Skeletal muscle satellite cell (primary cell): ENCODE data around the gene TBC1D7.
A peak's percentile ranks its signal among the peaks of the same experiment; 100 is the strongest.
"Not testable (repeated sequence)": the region's sequence is repeated elsewhere in the genome, so short reads cannot be mapped to it uniquely, and the experiment has no call there.

ENCODE experiments used
- H3K27me3 ChIP-seq: 2 replicates; pipeline ENCODE4 v1.7.0; 2013; ENCODE audit warnings: low read length; ENCODE audit not compliant: control insufficient read depth, insufficient read depth
- H3K36me3 ChIP-seq: 2 replicates; pipeline ENCODE4 v1.7.0; 2013; ENCODE audit warnings: mild to moderate bottlenecking, control low read depth, low read length; ENCODE audit not compliant: insufficient read depth
- H3K4me1 ChIP-seq: 2 replicates; pipeline ENCODE4 v1.7.0; 2013; ENCODE audit warnings: low read length; ENCODE audit not compliant: control insufficient read depth, insufficient read depth
- H3K4me2 ChIP-seq: 2 replicates; pipeline ENCODE4 v1.7.0; 2013; ENCODE audit warnings: mild to moderate bottlenecking, low read length
- H3K4me3 ChIP-seq: 2 replicates; pipeline ENCODE4 v1.7.0; 2013; ENCODE audit warnings: low read length
- H3K9ac ChIP-seq: 2 replicates; pipeline ENCODE4 v1.7.0; 2013; ENCODE audit warnings: mild to moderate bottlenecking, low read depth, low read length, moderate library complexity
- H3K9me3 ChIP-seq: replicated peaks from 2 replicates; pipeline ENCODE4 v1.7.0; 2013; ENCODE audit warnings: mild to moderate bottlenecking, control low read depth, low read length

The TBC1D7 gene

DNA sequence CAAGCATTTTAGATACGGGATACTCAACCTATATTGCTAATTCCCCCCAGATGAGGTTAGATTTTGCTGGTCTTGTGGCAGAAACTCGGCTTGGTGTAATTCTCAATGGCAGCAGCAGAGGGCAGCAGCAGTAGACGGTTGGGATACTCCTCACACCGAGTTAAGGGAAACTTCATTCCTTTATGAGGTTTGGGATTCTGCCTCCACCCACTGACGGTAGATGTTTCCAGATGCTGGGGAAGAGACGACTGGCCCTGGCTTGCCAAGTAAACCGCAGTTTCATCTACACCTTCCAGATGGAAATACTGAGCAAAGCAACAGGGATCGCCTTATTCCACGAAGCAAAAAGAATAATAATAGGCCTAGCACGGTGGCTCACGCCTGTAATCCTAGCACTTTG is 8.2 kb upstream of the TBC1D7 start:
- Histone ChIP-seq H3K4me2 (no peak overlapping the region), H3K36me3 (no peaks in the 10 kb centered on the region), H3K9ac (no peak overlapping the region), H3K9me3 (no peaks in the 10 kb centered on the region), H3K4me3 (no peak overlapping the region), H3K27me3 (peaks cover 9% of the 10 kb centered on the region), H3K4me1 (no peaks in the 10 kb centered on the region)

DNA sequence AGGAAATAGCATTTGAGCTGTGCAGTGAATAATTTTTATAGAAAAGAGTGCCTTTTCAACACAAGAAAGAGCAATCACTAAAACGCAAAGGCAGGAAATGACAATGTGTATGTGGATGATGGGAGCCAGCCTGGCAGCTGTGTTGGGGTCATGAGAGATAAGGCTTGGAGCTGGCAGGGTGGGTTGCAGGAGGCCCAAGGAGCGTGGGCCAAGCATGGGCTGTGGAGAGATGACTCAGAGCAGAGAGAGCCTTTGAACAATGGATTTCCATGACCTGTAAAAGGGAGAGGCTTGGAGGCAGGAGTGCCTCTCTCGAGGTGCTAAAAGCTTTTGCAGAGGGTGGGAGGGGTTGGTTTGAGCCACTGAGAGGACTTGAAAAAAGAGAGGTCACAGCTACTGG is 6.6 kb upstream of the TBC1D7 start:
- Histone ChIP-seq H3K9ac (no peak overlapping the region), H3K4me2 (no peak overlapping the region), H3K4me1 (no peaks in the 10 kb centered on the region), H3K9me3 (no peaks in the 10 kb centered on the region), H3K27me3 (peaks cover 5% of the 10 kb centered on the region), H3K36me3 (no peaks in the 10 kb centered on the region), H3K4me3 (no peak overlapping the region)

DNA sequence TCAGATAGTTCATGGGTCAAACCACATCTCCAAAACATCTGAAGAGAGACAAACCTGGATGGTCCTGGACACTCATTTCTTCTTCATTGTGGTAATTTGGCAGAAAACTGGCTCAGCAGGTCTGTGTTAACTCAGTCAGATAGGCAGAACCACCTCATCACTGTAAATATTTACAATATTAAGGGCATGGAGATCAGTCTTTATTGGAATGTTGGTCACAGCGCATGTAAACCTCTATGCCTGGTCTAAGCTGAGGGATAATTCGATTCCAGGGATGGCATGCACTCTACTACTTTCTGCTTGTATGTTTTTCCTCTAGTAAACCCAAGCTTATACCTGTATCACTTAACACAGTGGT is 4.0 kb upstream of the TBC1D7 start:
- Histone ChIP-seq H3K4me2 (no peak overlapping the region), H3K27me3 (no peaks in the 10 kb centered on the region), H3K36me3 (no peaks in the 10 kb centered on the region), H3K9ac (no peak overlapping the region), H3K4me1 (peaks cover 8% of the 10 kb centered on the region), H3K4me3 (no peak overlapping the region), H3K9me3 (no peaks in the 10 kb centered on the region)

DNA sequence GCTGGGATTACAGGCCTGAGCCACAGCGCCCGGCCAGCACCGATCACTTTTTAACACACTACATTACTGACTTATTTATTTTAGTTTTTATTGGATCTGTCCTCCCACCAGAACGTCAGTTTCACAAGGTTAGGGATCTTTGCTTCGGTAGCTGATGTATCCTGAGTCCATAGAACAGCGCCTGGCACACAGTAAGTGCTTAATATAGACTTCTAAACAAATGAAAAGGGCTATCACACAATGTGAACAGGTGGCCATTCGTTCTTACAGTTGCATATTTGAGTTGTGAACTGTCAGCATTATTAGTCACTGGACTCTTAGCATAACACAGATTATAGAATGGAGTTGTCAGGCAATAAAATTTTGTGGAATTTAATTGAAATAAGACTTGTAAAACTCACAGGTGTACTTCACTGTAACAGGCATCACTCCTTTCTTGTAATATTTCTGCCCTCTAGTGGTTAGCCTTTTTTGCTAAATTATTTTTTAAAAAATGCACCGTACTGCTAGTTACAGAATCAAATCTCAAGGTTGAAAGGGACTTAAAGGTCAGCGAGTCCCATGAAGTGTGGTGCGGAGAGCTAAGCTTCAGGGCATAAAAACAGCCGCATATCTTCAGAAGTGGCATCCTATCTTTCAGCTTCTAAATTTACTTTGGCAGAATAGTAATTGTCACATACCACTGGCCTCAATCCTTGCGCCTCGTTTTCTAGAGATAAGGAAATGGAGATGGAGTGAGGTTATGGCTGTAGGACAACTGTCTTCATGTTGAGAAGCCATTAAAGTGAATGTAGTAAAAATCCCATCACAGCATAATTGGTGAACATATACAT is 3.4 kb upstream of the TBC1D7 start:
- no peaks in the 10 kb centered on the region for H3K27me3 ChIP-seq
- no peaks in the 10 kb centered on the region for H3K36me3 ChIP-seq
- no peak overlapping the region for H3K4me2 ChIP-seq
- no peaks in the 10 kb centered on the region for H3K9me3 ChIP-seq
- H3K4me1 ChIP-seq: peaks cover 14% of the 10 kb centered on the region
- H3K4me3 ChIP-seq: no peak overlapping the region
- H3K9ac ChIP-seq: no peak overlapping the region

DNA sequence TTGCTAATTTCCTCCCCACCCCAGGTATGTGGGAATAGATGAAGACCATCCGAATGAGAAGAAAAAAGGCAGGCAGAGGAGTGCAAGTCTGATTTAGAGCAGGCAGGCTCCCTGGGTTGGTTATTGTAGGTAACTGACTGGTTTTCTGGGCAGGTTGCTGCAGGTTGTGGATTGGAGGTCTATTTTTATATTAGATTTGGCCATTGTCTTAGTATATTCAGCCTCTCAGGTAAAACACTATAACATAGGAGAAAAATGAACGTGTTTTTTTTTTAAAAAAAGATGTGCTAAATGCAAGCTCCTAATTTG is 492 bp upstream of the TBC1D7 start:
- peaks cover 17% of the 10 kb centered on the region for H3K4me1 ChIP-seq
- H3K4me3 ChIP-seq: peak overlapping the region; percentile 86
- H3K4me2 ChIP-seq: peak overlapping the region; percentile 85
- H3K27me3 ChIP-seq: no peaks in the 10 kb centered on the region
- H3K9ac ChIP-seq: peak overlapping the region; percentile 92
- H3K36me3 ChIP-seq: peaks cover 15% of the 10 kb centered on the region
- H3K9me3 ChIP-seq: no peaks in the 10 kb centered on the region

DNA sequence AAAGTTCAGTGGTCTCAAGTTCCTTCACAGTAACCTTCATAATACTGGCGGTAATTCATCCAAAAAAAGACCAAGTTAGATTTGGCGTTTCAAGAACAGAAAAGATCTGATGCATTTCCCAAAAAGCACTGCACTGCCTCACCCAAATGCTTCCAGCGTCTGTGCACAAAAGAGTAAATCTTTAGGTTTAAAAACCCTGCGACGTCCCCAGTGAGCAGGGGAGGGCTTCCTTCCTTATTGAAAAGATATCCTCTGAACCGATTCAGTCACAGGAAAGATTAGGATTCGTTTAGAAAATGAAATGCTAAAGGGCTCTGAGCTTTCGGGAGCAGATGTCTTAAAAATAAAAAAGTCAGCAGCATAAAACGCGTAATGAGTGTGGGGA is 654 bp downstream of the TBC1D7 start:
- no peaks in the 10 kb centered on the region for H3K27me3 ChIP-seq
- H3K36me3 ChIP-seq: peaks cover 20% of the 10 kb centered on the region
- H3K9ac ChIP-seq: peak overlapping the region; percentile 92
- peak overlapping the region; percentile 86 for H3K4me3 ChIP-seq
- H3K4me1 ChIP-seq: peaks cover 17% of the 10 kb centered on the region
- no peaks in the 10 kb centered on the region for H3K9me3 ChIP-seq
- peak overlapping the region; percentile 85 for H3K4me2 ChIP-seq

DNA sequence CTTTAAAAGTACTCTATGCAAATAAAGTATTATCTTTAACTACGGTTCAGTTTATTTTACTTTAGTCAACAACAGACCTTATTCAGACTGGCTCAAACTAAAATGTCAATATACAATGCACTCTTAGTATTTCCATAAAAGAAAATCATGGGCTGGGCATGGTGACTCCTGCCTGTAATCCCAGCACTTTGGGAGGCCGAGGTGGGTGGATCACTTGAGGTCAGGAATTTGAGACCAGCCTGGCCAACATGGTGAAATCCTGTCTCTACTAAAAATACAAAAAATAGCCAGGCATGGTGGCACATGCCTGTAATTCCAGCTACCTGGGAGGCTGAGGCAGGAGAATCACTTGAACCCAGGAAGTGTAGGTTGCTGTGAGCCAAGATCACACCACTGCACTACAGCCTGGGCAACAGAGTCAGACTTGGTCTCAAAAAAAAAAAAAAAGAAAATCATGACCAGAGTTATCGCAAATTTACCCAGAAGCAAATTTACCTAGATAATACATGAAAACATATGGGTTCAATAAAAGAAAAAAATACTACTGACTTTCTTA is 2.2 kb downstream of the TBC1D7 start:
- Histone ChIP-seq H3K4me1 (peaks cover 17% of the 10 kb centered on the region), H3K36me3 (peaks cover 36% of the 10 kb centered on the region)
- H3K4me2 ChIP-seq, H3K9ac ChIP-seq, H3K9me3 ChIP-seq, H3K27me3 ChIP-seq, H3K4me3 ChIP-seq: not testable (repeated sequence)

DNA sequence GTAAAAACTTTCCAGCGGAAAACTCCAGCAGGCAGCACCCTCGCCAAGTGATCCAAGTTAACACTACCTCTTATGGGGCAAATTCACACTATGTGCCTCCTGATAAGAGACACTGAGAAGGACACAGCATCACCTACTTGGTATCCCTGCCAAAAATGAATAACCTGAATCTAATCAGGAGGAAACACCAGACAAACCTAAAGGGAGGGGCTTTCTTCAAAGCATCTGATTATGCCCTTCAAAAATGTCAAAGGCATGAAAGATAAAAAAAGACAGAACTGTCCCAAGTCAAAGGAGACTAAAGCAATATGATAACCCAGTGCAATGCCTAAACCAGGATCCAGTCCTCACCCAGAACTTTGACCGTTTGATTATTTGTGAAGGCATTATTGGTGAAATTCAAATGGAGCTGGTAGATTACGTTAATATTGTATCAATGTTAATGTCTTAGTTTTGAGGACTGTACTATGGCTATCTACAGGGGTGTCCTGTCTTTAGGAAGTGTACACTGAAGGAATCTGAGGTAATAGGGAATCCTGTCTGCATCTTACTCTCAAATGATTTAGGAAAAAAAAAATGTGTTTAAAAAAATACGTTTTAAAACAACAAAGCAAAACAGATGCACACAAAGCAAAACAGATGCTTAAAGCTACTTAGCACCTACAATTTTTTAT is 8.3 kb downstream of the TBC1D7 start:
- no peaks in the 10 kb centered on the region for H3K27me3 ChIP-seq
- H3K4me2 ChIP-seq: no peak overlapping the region
- peaks cover 75% of the 10 kb centered on the region for H3K36me3 ChIP-seq
- no peaks in the 10 kb centered on the region for H3K4me1 ChIP-seq
- H3K9ac ChIP-seq: no peak overlapping the region
- no peak overlapping the region for H3K4me3 ChIP-seq
- H3K9me3 ChIP-seq: no peaks in the 10 kb centered on the region

DNA sequence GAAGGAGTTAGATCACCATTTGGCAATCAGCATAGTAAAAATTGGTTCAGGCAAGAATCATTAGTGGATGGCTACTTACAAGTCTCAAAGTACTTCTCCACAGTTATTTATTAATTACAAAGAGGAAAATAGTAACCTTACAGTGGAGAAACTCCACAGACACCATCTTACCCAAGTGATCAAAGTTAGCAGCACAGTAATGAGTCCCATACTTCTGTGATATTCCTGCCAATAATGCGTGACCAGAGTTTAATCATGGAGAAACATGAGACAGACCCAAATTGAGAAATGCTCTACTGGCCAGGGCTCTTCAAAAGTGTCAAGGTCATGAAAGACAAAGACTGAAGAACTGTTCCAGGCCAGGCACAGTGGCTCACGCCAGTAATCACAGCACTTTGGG is 9.5 kb downstream of the TBC1D7 start:
- Histone ChIP-seq H3K4me1 (no peaks in the 10 kb centered on the region), H3K4me3 (no peak overlapping the region), H3K9me3 (no peaks in the 10 kb centered on the region), H3K36me3 (peaks cover 67% of the 10 kb centered on the region), H3K9ac (no peak overlapping the region), H3K4me2 (no peak overlapping the region), H3K27me3 (no peaks in the 10 kb centered on the region)

DNA sequence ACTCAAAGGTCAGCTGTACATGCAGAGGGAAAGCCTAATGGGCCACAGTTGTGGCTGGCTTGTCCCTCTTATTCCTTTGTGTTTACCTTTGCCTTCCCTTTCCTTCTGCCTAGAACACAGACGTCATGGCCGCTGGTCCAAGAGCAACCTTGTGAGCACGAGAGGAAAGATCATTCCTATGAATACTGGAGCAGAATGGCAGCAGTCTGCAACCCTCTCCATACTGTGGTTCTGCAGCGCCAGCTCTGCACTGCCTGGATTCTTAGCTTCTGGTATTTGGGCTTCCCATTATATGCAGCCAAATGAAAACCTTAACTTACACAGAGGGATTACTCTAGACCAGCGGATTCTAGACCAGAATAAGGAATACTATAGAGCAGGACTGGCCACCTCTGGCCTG is 12.4 kb downstream of the TBC1D7 start:
- no peak overlapping the region for H3K4me2 ChIP-seq
- H3K9ac ChIP-seq: no peak overlapping the region
- H3K9me3 ChIP-seq: no peaks in the 10 kb centered on the region
- H3K4me1 ChIP-seq: no peaks in the 10 kb centered on the region
- no peak overlapping the region for H3K4me3 ChIP-seq
- peaks cover 47% of the 10 kb centered on the region for H3K36me3 ChIP-seq
- H3K27me3 ChIP-seq: no peaks in the 10 kb centered on the region

DNA sequence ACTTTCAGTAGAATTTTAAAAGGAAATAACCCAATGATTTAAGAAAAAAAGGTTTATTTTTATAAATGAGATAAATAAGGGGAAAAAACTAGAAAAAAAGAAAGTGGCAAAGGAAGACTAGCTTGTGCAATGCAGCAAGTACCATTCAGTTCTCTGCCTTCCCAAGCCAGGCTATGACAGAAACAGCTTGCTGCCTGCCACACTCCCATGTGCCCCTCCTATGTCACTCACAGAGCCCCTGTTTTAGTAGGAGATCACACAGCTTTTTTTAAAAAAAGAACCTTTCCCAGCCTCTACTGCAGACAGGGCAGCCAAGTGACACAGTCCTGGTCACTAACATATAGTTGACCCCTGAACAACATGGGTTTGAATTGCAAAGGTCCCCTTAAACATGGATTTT is 13.5 kb downstream of the TBC1D7 start:
- H3K36me3 ChIP-seq: peaks cover 36% of the 10 kb centered on the region
- H3K4me1 ChIP-seq: no peaks in the 10 kb centered on the region
- H3K9ac ChIP-seq: no peak overlapping the region
- no peaks in the 10 kb centered on the region for H3K27me3 ChIP-seq
- no peak overlapping the region for H3K4me3 ChIP-seq
- H3K9me3 ChIP-seq: no peaks in the 10 kb centered on the region
- H3K4me2 ChIP-seq: no peak overlapping the region

DNA sequence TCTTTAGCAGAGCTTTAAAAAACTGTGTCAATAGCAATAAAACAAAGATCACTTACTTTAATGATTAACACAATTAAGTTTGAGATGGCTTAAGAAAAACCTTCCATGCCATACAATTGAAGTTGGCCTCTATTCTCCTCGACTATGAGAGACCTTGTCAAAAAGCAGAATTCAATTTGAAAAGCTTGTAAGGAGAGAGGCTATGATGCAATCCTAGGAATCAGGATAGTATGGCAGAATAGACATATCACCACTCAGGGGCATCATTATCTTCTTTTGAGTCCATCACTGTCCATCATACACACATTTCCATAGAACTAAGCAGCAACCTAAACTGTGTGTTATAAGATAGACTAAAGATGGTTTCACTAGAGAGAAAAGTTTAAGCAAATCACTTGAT is 17.2 kb downstream of the TBC1D7 start:
- H3K4me1 ChIP-seq: peaks cover 20% of the 10 kb centered on the region
- peaks cover 38% of the 10 kb centered on the region for H3K36me3 ChIP-seq

More for the DNA sequence above, 17.2 kb downstream of the TBC1D7 start:
- no peak overlapping the region for H3K4me2 ChIP-seq
- no peak overlapping the region for H3K9ac ChIP-seq
- no peaks in the 10 kb centered on the region for H3K9me3 ChIP-seq
- H3K4me3 ChIP-seq: no peak overlapping the region
- H3K27me3 ChIP-seq: no peaks in the 10 kb centered on the region
